Transverse colon (tissue), 4 donors: ENCODE data around the gene GABRP. TPM values are rescaled to one million over a fixed set of nuclear protein-coding genes. Genes with fewer than 3 reads are reported as not detected.
A peak's percentile ranks its signal among the peaks of the same experiment; 100 is the strongest.

ENCODE experiments used
- DNase-seq: peaks from one replicate; pipeline ENCODE4 v3.0.0-alpha.2; 2019
- H3K27ac ChIP-seq, 4 donors: fragments of 200-600 bp; sonication (generic); 2 replicates each; pipeline ENCODE4 v1.5.1; 2016 to 2018; ENCODE audit warnings: inconsistent platforms in 4 of 4
- H3K27me3 ChIP-seq: fragments of 200-600 bp; sonication (generic); 2 replicates; pipeline ENCODE4 v1.5.1; 2017; ENCODE audit warnings: inconsistent platforms
- H3K36me3 ChIP-seq, 4 donors: fragments of 200-600 bp; sonication (generic); 2 replicates each; pipeline ENCODE4 v1.5.1; 2017 to 2019; ENCODE audit warnings: inconsistent platforms in 4 of 4
- H3K4me1 ChIP-seq, 4 donors: fragments of 200-600 bp; sonication (generic); 2 replicates each; pipeline ENCODE4 v1.5.1; 2017 to 2020; ENCODE audit warnings: inconsistent platforms in 4 of 4
- H3K4me3 ChIP-seq, 4 donors: fragments of 200-600 bp; sonication (generic); 1 replicate in 1 of 4; 2 replicates in 3 of 4; pipeline versions ENCODE4 v1.5.1 to v1.6.1; 2017 to 2019; ENCODE audit warnings: inconsistent platforms in 4 of 4
- H3K9me3 ChIP-seq, 2 donors: fragments of 200-600 bp; sonication (generic); 2 replicates each; pipeline ENCODE4 v1.5.1; 2017 to 2019; ENCODE audit warnings: inconsistent platforms in 2 of 2
- EP300 ChIP-seq: sonication (generic); formaldehyde crosslinking; IDR thresholded peaks from one replicate; pipeline ENCODE4 v1.6.1; 2017; ENCODE audit warnings: antibody characterized with exemption, low read depth
- POLR2A ChIP-seq: fragments of 450-650 bp; IDR thresholded peaks from one replicate; pipeline ENCODE4 v1.6.1; 2016; ENCODE audit warnings: antibody characterized with exemption, mild to moderate bottlenecking, moderate library complexity
- POLR2AphosphoS5 ChIP-seq, 3 donors: sonication (generic); formaldehyde crosslinking; IDR thresholded peaks; one replicate each; pipeline ENCODE4 v1.6.1; 2016; ENCODE audit warnings: antibody characterized with exemption in 3 of 3
- WGBS, 2 donors: methylation state at CpG; one replicate each; pipeline ENCODE4 v1.1.5; 2018; ENCODE audit warnings: low coverage in 1 of 2; 5-methylcytosine and 5-hydroxymethylcytosine counted together
- in situ Hi-C, 4 donors: fragments of 200-750 bp; cut with MboI; loops; one replicate each; pipeline versions ENCODE4 v1.15.0 to v1.15.1; 2017; ENCODE audit warnings: low sequenced_read_pairs in 3 of 4, low pct_ligation_motif_present in 1 of 4, low pct_unique_long_range_greater_than_20kb in 1 of 4
- intact Hi-C: fragments of 100-400 bp; cut with DNase I; formaldehyde crosslinking; loops from one replicate; pipeline ENCODE4 v1.15.1; 2023; ENCODE audit warnings: low total_unique reads
- total RNA-seq, 4 donors: library from RNA; depleted of rRNA; stranded (reverse); fragments of >200 nt; gene quantifications; one replicate each; pipeline ENCODE4 v1.1.0, GENCODE V29; 2016
- TF ChIP-seq, protein P1 (sequence below), 5 experiments: fragments of 200-600 bp in 3 of 5; fragments of 450-650 bp in 2 of 5; sonication (generic) in 3 of 5; IDR thresholded peaks; 1 replicate in 2 of 5; 2 replicates in 3 of 5; pipeline ENCODE4 v1.5.1; 2016 to 2017; ENCODE audit warnings: antibody characterized with exemption in 5 of 5, inconsistent platforms in 3 of 5, mild to moderate bottlenecking in 2 of 5, moderate library complexity in 1 of 5

The GABRP gene
- total RNA-seq, 4 donors from 2014 or later: 0.32 TPM; not detected in 3

DNA sequence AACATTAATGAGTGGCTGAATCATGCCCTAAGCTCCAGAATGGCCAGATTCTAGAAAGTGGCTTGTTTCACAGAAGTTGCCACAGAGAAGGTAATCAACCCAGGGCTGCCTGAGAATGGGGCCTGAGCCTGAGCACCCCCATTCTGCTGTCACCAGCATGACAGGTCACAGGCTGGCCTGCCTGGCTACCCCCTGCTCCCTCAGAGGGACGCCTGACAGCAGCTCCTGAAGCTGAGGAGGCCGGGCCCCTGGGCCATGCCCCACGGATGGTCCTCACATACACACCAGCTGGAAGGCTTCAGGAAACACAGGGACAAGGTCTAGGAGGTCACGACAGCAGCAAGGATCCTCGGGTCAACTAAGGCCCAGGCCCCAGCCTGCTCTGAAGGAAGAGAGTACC is 3.7 kb downstream of the GABRP start:
- intact Hi-C loops: no loop called here
- whole genome bisulfite sequencing, 2 donors: 81% methylated on average over 5 of the region's 5 CpGs; no CpG with 5 or more reads in 1 of the 2 donors
- H3K27me3 ChIP-seq: no peaks in the 10 kb centered on the region
- in situ Hi-C loops: no loop called here
- H3K4me1 ChIP-seq: peaks cover 0 to 5% (median 0%) of the 10 kb centered on the region in 4 donors
- no peaks in the 10 kb centered on the region for H3K36me3 ChIP-seq
- TF ChIP-seq, protein P1, sequence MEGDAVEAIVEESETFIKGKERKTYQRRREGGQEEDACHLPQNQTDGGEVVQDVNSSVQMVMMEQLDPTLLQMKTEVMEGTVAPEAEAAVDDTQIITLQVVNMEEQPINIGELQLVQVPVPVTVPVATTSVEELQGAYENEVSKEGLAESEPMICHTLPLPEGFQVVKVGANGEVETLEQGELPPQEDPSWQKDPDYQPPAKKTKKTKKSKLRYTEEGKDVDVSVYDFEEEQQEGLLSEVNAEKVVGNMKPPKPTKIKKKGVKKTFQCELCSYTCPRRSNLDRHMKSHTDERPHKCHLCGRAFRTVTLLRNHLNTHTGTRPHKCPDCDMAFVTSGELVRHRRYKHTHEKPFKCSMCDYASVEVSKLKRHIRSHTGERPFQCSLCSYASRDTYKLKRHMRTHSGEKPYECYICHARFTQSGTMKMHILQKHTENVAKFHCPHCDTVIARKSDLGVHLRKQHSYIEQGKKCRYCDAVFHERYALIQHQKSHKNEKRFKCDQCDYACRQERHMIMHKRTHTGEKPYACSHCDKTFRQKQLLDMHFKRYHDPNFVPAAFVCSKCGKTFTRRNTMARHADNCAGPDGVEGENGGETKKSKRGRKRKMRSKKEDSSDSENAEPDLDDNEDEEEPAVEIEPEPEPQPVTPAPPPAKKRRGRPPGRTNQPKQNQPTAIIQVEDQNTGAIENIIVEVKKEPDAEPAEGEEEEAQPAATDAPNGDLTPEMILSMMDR (IDR thresholded peaks at IDR 0.05): no peak
- TF ChIP-seq EP300 (no peak), POLR2A (no peak), POLR2AphosphoS5 (IDR thresholded peaks at IDR 0.05) (no peak)
- DNase-seq: no peak
- no peaks in the 10 kb centered on the region for H3K9me3 ChIP-seq
- H3K27ac ChIP-seq: no peak overlapping the region
- no peak overlapping the region for H3K4me3 ChIP-seq

- Histone ChIP-seq H3K36me3 (no peaks in the 10 kb centered on the region), H3K4me3 (no peak overlapping the region), H3K27ac (no peak overlapping the region), H3K9me3 (no peaks in the 10 kb centered on the region), H3K27me3 (no peaks in the 10 kb centered on the region), H3K4me1 (no peaks in the 10 kb centered on the region)
- intact Hi-C loops (no loop called here), in situ Hi-C loops (no loop called here)
- 65 to 69% methylated on average over 4 to 11 of the region's 11 CpGs for WGBS, 2 donors
- TF ChIP-seq, protein P1 (IDR thresholded peaks at IDR 0.05): no peak
- TF ChIP-seq EP300 (no peak), POLR2A (no peak), POLR2AphosphoS5 (IDR thresholded peaks at IDR 0.05) (no peak)
- DNase-seq: no peak
Observed at GRCh38 chr5:170788626-170789304, 5.2 kb downstream of the GABRP start.

DNA sequence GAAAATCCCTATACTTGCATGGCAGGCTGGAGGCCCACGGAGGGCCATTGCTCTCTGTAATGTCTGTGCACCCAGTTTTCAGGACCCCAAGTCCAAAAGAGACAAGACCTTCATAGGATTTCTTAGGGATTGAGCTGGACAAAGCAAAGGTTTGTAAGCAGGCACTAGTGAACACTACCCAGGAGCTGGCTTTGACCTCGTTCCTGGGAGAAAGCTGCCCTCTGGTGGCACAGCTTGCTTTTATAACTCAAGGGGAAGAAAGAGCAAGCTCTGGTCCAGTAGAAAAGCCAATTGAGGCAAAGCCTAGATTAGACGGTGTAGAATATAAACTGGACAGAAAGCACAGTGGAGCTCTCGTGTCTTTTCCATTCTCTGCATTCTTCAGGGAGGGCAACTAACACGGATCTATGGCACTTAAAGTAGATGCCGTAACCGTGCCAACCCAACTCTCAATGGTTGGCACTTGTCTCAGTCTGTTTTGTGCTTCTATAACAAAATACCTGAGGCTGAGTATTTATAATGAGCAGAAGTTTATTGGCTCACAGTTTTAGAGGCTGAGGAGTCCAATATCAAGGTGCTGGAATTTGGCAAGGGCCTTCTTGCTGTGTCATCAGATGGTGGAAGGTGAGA is 7.9 kb downstream of the GABRP start:
- Histone ChIP-seq H3K4me1 (no peaks in the 10 kb centered on the region), H3K27me3 (no peaks in the 10 kb centered on the region), H3K4me3 (no peak overlapping the region), H3K27ac (no peak overlapping the region), H3K9me3 (no peaks in the 10 kb centered on the region), H3K36me3 (no peaks in the 10 kb centered on the region)
- no peak for TF ChIP-seq EP300
- no peak for TF ChIP-seq POLR2A
- TF ChIP-seq, protein P1 (IDR thresholded peaks at IDR 0.05): peak; percentile 33 to 69 (median 54)
- TF ChIP-seq POLR2AphosphoS5 (IDR thresholded peaks at IDR 0.05): no peak
- 22 to 31% methylated on average over 6 to 7 of the region's 7 CpGs for WGBS, 2 donors
- in situ Hi-C loops (loop anchor here in 1 of 4 donors (10.0 kb wide), 1 partner anchor 47 kb away; no protein-coding TSS in a partner anchor), intact Hi-C loops (loop anchor here (5.0 kb wide), 1 partner anchor 44 kb away; no protein-coding TSS in a partner anchor)
- DNase-seq: peak; percentile 65

DNA sequence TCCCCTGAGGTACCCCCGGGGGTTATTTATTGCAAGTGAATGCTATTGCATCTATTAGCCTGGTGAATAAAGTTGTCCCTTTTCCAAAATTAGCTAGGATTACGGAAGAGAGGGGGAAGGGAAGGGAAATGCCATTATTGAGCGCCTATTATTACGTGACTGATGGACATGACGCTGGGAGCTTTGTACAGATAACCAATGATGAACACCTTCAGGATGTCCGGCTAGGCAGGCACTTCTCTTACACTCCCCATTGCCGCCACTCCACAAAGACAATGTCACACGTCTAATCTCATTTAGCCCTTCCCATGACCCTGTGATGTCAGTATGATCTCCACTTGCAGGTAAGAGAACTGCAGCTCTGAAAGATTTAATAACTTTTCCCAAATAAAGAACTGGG is 9.4 kb downstream of the GABRP start:
- 70 to 88% methylated on average over 3 to 8 of the region's 8 CpGs for WGBS, 2 donors
- in situ Hi-C loops (loop anchor here in 1 of 4 donors (10.0 kb wide), 1 partner anchor 48 kb away; no protein-coding TSS in a partner anchor), intact Hi-C loops (loop anchor here (5.0 kb wide), 1 partner anchor 46 kb away; no protein-coding TSS in a partner anchor)
- Histone ChIP-seq H3K36me3 (no peaks in the 10 kb centered on the region), H3K27me3 (no peaks in the 10 kb centered on the region), H3K9me3 (no peaks in the 10 kb centered on the region), H3K27ac (no peak overlapping the region), H3K4me1 (no peaks in the 10 kb centered on the region), H3K4me3 (no peak overlapping the region)
- no peak for TF ChIP-seq POLR2AphosphoS5 (IDR thresholded peaks at IDR 0.05)
- TF ChIP-seq, protein P1 (IDR thresholded peaks at IDR 0.05): no peak
- TF ChIP-seq EP300: no peak
- no peak for TF ChIP-seq POLR2A
- DNase-seq: no peak
